Measurements from ENCODE around the gene FAM89B.
A peak's percentile ranks its signal among the peaks of the same experiment; 100 is the strongest.
"Not testable (repeated sequence)": the region's sequence is repeated elsewhere in the genome, so short reads cannot be mapped to it uniquely, and the experiment has no call there.

FAM89B gene

GRCh38 chr11:65558002-65558929 lies 14.1 kb upstream of the FAM89B start, which contains the start of gene LTBP3:
LTBP3 (minus strand) TSS chr11:65558359; CDS start chr11:65557959, 400 bp downstream.
- DNase-seq = peak; percentile 80

- no peak for DNase-seq
These were observed 13.3 kb upstream of the FAM89B start for GRCh38 chr11:65558930-65559509.

GRCh38 chr11:65559535-65559934 lies 12.8 kb upstream of the FAM89B start:
- DNase-seq = no peak

GRCh38 chr11:65559951-65560537 lies 12.3 kb upstream of the FAM89B start:
- peak; percentile 71 for DNase-seq

GRCh38 chr11:65560555-65561418 lies 11.6 kb upstream of the FAM89B start:
- DNase-seq = peak; percentile 76

GRCh38 chr11:65562020-65562419 lies 10.3 kb upstream of the FAM89B start:
- no peak for DNase-seq

- no peak for DNase-seq
These were observed 9.6 kb upstream of the FAM89B start for GRCh38 chr11:65562788-65563187.

- DNase-seq = no peak
These were observed 8.7 kb upstream of the FAM89B start for GRCh38 chr11:65563601-65564000.

DNA sequence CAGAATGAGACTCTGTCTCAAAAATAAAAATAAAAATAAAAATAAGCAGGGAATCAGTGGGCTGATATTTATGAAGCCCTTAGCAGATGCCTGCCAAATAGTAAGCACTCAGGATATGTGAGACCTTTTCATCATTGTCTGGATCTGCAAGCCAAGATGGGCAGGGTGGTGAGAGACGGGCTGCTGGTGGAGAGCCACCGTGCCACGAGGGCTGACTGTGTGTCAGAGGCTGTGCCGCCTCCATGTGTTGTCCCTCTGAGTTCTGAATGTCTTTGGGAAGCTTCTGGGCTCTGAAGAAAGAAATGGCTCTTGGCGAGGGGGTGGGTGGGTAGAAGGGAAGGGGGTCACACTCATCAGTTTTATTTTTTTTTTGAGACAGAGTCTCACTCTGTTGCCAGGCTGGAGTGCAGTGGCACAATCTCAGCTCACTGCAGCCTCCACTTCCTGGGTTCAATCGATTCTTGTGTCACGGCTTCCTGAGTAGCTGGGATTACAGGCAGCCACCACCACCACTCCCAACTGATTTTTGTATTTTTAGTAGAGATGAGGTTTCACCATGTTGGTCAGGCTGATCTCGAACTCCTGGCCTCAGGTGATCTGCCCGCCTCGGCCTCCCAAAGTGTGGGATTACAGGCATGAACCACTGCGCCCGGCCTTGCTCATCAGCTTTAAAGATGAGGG lies 7.3 kb upstream of the FAM89B start:
- not testable (repeated sequence) for DNase-seq

- DNase-seq = no peak
These were observed 6.5 kb upstream of the FAM89B start for GRCh38 chr11:65565624-65566453.

DNA sequence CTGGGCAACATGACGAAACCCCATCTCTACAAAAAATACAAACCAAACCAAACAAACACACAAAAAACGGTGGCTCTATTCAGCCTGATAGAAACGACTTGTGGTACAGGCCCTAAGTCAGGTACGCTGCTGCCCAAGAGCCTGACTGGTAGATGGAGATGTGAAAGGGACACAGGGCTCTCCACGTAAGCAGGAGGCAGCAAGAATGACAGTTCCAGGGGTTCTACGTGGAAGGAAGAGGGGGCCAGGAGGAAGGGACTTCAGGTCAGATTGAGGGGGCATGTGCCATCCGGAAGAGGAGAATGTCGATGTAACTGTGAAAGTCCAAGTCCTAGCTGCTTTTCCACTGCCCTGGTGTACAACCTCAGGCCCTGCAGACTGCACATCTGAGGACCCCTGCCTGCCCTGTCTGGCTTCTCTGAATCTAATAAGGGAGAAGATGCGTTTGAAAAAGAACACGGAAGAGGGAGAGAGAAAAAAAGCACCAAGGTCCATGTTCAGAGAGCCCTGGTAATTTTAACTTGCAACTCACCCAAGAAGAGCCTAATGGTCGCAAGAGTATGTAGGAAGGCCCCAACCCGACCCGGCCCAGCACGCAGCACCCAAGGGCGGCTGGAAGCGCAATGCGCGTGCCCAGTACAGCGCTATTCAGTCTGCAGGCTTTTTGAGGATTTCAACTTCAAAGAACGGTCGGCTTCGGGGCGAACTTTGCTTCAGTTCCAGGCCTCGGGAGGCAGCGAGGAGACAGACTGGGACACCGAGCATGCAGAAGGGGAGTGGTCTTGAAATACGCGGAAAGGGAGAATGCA lies 3.0 kb upstream of the FAM89B start:
- no peak for DNase-seq

GRCh38 chr11:65569973-65570918 lies 2.1 kb upstream of the FAM89B start, which contains the start of gene ZNRD2:
ZNRD2 (plus strand) TSS chr11:65570477; CDS start chr11:65570492, 15 bp downstream.
- peak; percentile 99 for DNase-seq

GRCh38 chr11:65571420-65571819 lies 918 bp upstream of the FAM89B start:
- DNase-seq = no peak

GRCh38 chr11:65571940-65572339 lies 398 bp upstream of the FAM89B start:
- no peak for DNase-seq

- DNase-seq = no peak
These were observed 1.2 kb downstream of the FAM89B start for GRCh38 chr11:65573391-65574079.

DNA sequence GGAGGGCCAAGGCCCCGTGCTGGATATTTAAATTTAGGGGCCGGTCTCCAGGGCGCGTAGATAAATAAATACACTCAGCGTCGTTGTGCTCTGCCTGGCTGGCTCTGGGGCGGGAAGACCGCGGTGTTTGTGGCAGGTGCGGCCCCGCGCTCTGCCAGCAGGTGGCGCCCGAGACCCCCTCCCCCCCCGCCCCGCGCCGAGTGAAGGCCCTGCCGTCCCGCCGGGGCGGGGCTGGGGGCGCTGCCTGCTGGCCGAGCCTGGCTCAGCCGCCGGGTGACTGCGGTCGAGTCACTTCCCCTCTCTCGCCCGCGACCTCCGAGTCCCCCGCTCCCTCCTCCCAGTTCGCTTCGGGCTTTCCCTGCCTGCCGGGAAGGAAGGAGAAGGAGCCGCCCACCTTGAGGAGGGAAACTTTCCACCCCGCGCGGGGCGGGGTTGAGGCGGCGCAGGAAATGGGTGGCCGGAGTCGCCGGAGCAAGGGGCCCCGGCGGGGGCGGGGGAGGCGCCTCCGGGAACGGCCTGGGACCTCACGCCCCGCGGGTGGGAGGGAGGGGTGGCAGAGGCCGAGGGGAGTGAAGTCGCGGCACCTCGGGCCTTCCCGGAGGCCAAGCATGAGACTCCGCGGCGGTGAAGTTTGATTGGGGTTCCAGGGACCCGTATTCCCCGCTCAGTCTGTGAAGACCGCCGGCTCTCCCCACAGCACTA lies 1.9 kb downstream of the FAM89B start:
- peak; percentile 98 for DNase-seq

- no peak for DNase-seq
These were observed 2.7 kb downstream of the FAM89B start for GRCh38 chr11:65574811-65575567.

All from EL (cell line).